ENCODE data around the gene SLC35F3.

The SLC35F3 gene

DNA sequence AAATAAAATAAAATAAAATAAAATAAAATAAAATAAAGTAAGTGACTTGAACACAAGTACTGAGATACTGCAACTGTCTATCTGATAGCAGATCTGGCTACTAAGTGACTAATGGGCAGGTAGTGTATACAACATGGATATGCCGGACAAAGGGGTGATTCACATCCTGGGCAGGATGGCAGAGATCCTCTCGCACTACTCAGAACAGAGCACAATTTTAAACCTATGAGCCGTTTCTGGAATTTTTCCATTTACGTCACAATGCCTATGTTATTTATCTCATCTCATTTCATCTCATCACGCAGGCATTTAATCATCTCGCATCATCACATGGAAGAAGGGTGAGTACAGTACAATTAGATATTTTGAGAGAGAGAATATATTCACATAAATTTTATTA, 235.5 kb downstream of the SLC35F3 start:
- no peak overlapping the region for H3K18ac ChIP-seq (ENCODE audit: low read length)
- no peak overlapping the region for H3K4me2 ChIP-seq (ENCODE audit: insufficient read depth, low read length, poor library complexity, severe bottlenecking)
- no CpG with 5 or more reads among the region's 6 CpGs for WGBS, 2 donors (ENCODE audit: extremely low coverage in 2 of 2, insufficient read length in 2 of 2, insufficient replicate concordance in 1 of 2)
- H2AFZ ChIP-seq (ENCODE audit: low read length) = no peak overlapping the region
- no peak overlapping the region for H3K23ac ChIP-seq (ENCODE audit: low read depth, low read length, poor library complexity)
- no peak overlapping the region for H3K4me3 ChIP-seq (ENCODE audit: low read length in 2 of 2)
- no peaks in the 10 kb centered on the region for H3K9me3 ChIP-seq (replicated peaks in 1 of 2; ENCODE audit: control insufficient read depth in 2 of 2, insufficient read depth in 1 of 2, low read depth in 1 of 2, low read length in 2 of 2)
- no peak overlapping the region for H3K9ac ChIP-seq (ENCODE audit: low read depth, low read length, poor library complexity)
- H3K14ac ChIP-seq (ENCODE audit: low read length) = no peak overlapping the region
- H2AK5ac ChIP-seq (ENCODE audit: low read depth, low read length) = no peak overlapping the region
- no peak overlapping the region for H2BK5ac ChIP-seq (ENCODE audit: low read length)
- H2BK12ac ChIP-seq (ENCODE audit: low read length) = no peak overlapping the region
- DNase-seq (ENCODE audit: low spot score) = no peak
- no peaks in the 10 kb centered on the region for H3K27me3 ChIP-seq (ENCODE audit: control insufficient read depth in 3 of 3, insufficient read depth in 3 of 3, low read depth in 1 of 3, low read length in 3 of 3)
- H3K4me1 ChIP-seq (ENCODE audit: control insufficient read depth in 2 of 2, insufficient read depth in 1 of 2, low read depth in 1 of 2, low read length in 2 of 2) = no peaks in the 10 kb centered on the region
- H4K91ac ChIP-seq (ENCODE audit: low read depth, low read length, poor library complexity) = no peak overlapping the region
- H3K27ac ChIP-seq (replicated peaks; ENCODE audit: low read length) = no peak overlapping the region
- H4K8ac ChIP-seq (ENCODE audit: low read depth, low read length) = no peak overlapping the region
- no peak overlapping the region for H2BK120ac ChIP-seq (ENCODE audit: low read depth, low read length)
- H3K79me1 ChIP-seq (ENCODE audit: low read depth, low read length) = no peaks in the 10 kb centered on the region
- no peak overlapping the region for H3K4ac ChIP-seq (ENCODE audit: low read length)
- no peaks in the 10 kb centered on the region for H3K36me3 ChIP-seq (replicated peaks in 1 of 2; ENCODE audit: control insufficient read depth in 2 of 2, insufficient read depth in 2 of 2, low read length in 2 of 2)
- no peak overlapping the region for H2BK15ac ChIP-seq (ENCODE audit: low read length)

DNA sequence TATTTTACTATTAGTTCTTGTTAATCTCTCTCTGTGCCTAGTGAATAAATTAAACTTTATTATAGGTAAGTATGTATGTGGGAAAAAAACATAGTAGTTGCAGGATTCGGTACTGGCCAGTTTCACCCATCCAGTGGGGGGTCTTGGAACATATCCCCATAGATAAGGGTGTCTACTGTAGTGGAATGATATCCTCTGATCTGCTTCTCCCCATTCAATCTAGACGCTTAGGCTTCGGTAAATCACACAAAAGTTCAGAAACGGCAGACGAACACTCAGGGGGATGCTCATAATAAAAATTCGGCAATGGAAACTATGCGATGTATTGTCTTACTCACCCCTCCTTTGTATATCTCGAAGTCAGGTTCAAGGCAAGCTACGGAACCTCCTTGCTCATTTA, 235.9 kb downstream of the SLC35F3 start:
- Histone ChIP-seq H3K4me2 (ENCODE audit: insufficient read depth, low read length, poor library complexity, severe bottlenecking) (no peak overlapping the region), H2BK5ac (ENCODE audit: low read length) (no peak overlapping the region), H4K8ac (ENCODE audit: low read depth, low read length) (no peak overlapping the region), H3K18ac (ENCODE audit: low read length) (no peak overlapping the region), H2BK12ac (ENCODE audit: low read length) (no peak overlapping the region), H3K27ac (replicated peaks; ENCODE audit: low read length) (no peak overlapping the region), H3K4me3 (ENCODE audit: low read length in 2 of 2) (no peak overlapping the region), H2BK15ac (ENCODE audit: low read length) (no peak overlapping the region), H3K9me3 (replicated peaks in 1 of 2; ENCODE audit: control insufficient read depth in 2 of 2, insufficient read depth in 1 of 2, low read depth in 1 of 2, low read length in 2 of 2) (no peaks in the 10 kb centered on the region), H3K9ac (ENCODE audit: low read depth, low read length, poor library complexity) (no peak overlapping the region), H3K79me1 (ENCODE audit: low read depth, low read length) (no peaks in the 10 kb centered on the region), H2AFZ (ENCODE audit: low read length) (no peak overlapping the region), H2BK120ac (ENCODE audit: low read depth, low read length) (no peak overlapping the region), H3K27me3 (ENCODE audit: control insufficient read depth in 3 of 3, insufficient read depth in 3 of 3, low read depth in 1 of 3, low read length in 3 of 3) (no peaks in the 10 kb centered on the region), H3K4ac (ENCODE audit: low read length) (no peak overlapping the region), H4K91ac (ENCODE audit: low read depth, low read length, poor library complexity) (no peak overlapping the region), H3K14ac (ENCODE audit: low read length) (no peak overlapping the region), H3K23ac (ENCODE audit: low read depth, low read length, poor library complexity) (no peak overlapping the region), H3K4me1 (ENCODE audit: control insufficient read depth in 2 of 2, insufficient read depth in 1 of 2, low read depth in 1 of 2, low read length in 2 of 2) (no peaks in the 10 kb centered on the region), H3K36me3 (replicated peaks in 1 of 2; ENCODE audit: control insufficient read depth in 2 of 2, insufficient read depth in 2 of 2, low read length in 2 of 2) (no peaks in the 10 kb centered on the region), H2AK5ac (ENCODE audit: low read depth, low read length) (no peak overlapping the region)
- DNase-seq (ENCODE audit: low spot score) = no peak
- no CpG with 5 or more reads among the region's 9 CpGs for WGBS, 2 donors (ENCODE audit: extremely low coverage in 2 of 2, insufficient read length in 2 of 2, insufficient replicate concordance in 1 of 2)

DNA sequence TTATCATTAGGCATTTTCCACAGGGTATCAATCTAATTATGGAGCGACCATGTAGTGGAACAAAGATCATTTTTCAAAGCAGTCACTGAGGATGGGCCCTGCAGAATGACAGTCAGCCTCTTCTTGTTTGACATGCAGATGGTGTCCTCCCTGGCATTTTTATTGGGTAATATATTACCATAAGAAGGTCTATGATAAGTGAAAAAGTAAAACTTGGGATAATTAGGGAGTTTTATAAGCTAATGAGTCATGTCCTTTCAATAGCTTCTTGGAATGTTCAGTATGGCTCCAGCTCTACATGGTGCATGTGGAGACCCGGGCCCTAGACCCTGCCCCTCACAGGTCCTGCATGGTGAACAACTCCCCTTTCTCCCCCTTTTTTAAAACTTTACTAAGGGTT, 236.5 kb downstream of the SLC35F3 start:
- H4K8ac ChIP-seq (ENCODE audit: low read depth, low read length) = no peak overlapping the region
- no peak overlapping the region for H3K14ac ChIP-seq (ENCODE audit: low read length)
- no peak overlapping the region for H4K91ac ChIP-seq (ENCODE audit: low read depth, low read length, poor library complexity)
- H3K4me2 ChIP-seq (ENCODE audit: insufficient read depth, low read length, poor library complexity, severe bottlenecking) = no peak overlapping the region
- no peak for DNase-seq (ENCODE audit: low spot score)
- H2BK12ac ChIP-seq (ENCODE audit: low read length) = no peak overlapping the region
- H3K23ac ChIP-seq (ENCODE audit: low read depth, low read length, poor library complexity) = no peak overlapping the region
- no peaks in the 10 kb centered on the region for H3K4me1 ChIP-seq (ENCODE audit: control insufficient read depth in 2 of 2, insufficient read depth in 1 of 2, low read depth in 1 of 2, low read length in 2 of 2)
- H3K4me3 ChIP-seq (ENCODE audit: low read length in 2 of 2) = no peak overlapping the region
- H2BK5ac ChIP-seq (ENCODE audit: low read length) = no peak overlapping the region
- no peak overlapping the region for H2BK15ac ChIP-seq (ENCODE audit: low read length)
- no peaks in the 10 kb centered on the region for H3K36me3 ChIP-seq (replicated peaks in 1 of 2; ENCODE audit: control insufficient read depth in 2 of 2, insufficient read depth in 2 of 2, low read length in 2 of 2)
- no peaks in the 10 kb centered on the region for H3K27me3 ChIP-seq (ENCODE audit: control insufficient read depth in 3 of 3, insufficient read depth in 3 of 3, low read depth in 1 of 3, low read length in 3 of 3)
- no peak overlapping the region for H2BK120ac ChIP-seq (ENCODE audit: low read depth, low read length)
- no CpG with 5 or more reads among the region's 2 CpGs for WGBS, 2 donors (ENCODE audit: extremely low coverage in 2 of 2, insufficient read length in 2 of 2, insufficient replicate concordance in 1 of 2)
- H2AK5ac ChIP-seq (ENCODE audit: low read depth, low read length) = no peak overlapping the region
- no peak overlapping the region for H2AFZ ChIP-seq (ENCODE audit: low read length)
- no peak overlapping the region for H3K4ac ChIP-seq (ENCODE audit: low read length)
- no peak overlapping the region for H3K18ac ChIP-seq (ENCODE audit: low read length)
- no peaks in the 10 kb centered on the region for H3K9me3 ChIP-seq (replicated peaks in 1 of 2; ENCODE audit: control insufficient read depth in 2 of 2, insufficient read depth in 1 of 2, low read depth in 1 of 2, low read length in 2 of 2)
- H3K27ac ChIP-seq (replicated peaks; ENCODE audit: low read length) = no peak overlapping the region
- no peak overlapping the region for H3K9ac ChIP-seq (ENCODE audit: low read depth, low read length, poor library complexity)
- H3K79me1 ChIP-seq (ENCODE audit: low read depth, low read length) = no peaks in the 10 kb centered on the region

DNA sequence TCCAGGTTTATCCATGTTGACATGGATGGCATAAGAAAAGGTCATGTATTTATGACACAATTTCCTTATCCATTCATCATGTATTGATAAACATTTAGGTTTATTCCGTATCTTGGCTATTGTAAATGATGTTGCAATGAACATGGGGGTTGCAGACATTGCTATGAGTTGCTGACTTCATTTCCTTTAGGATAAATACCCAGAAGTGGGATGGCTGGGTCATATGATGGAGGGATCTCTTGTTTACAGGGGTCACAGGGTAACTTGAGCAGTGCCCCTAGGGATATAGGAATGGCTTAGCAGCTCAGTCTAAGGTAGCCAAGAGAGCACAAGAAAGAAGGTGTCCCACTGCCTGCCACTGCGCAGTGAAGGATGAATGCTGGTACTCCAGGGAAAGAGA, 239.2 kb downstream of the SLC35F3 start:
- no peak overlapping the region for H3K9ac ChIP-seq (ENCODE audit: low read depth, low read length, poor library complexity)
- H4K91ac ChIP-seq (ENCODE audit: low read depth, low read length, poor library complexity) = no peak overlapping the region
- no peaks in the 10 kb centered on the region for H3K4me1 ChIP-seq (ENCODE audit: control insufficient read depth in 2 of 2, insufficient read depth in 1 of 2, low read depth in 1 of 2, low read length in 2 of 2)
- no peak overlapping the region for H3K4me3 ChIP-seq (ENCODE audit: low read length in 2 of 2)
- H3K23ac ChIP-seq (ENCODE audit: low read depth, low read length, poor library complexity) = no peak overlapping the region
- H3K18ac ChIP-seq (ENCODE audit: low read length) = no peak overlapping the region
- no peak overlapping the region for H3K4ac ChIP-seq (ENCODE audit: low read length)
- WGBS, 2 donors (ENCODE audit: extremely low coverage in 2 of 2, insufficient read length in 2 of 2, insufficient replicate concordance in 1 of 2) = no CpG with 5 or more reads among the region's 2 CpGs
- no peak overlapping the region for H3K27ac ChIP-seq (replicated peaks; ENCODE audit: low read length)
- DNase-seq (ENCODE audit: low spot score) = no peak
- H3K9me3 ChIP-seq (replicated peaks in 1 of 2; ENCODE audit: control insufficient read depth in 2 of 2, insufficient read depth in 1 of 2, low read depth in 1 of 2, low read length in 2 of 2) = no peaks in the 10 kb centered on the region
- H3K4me2 ChIP-seq (ENCODE audit: insufficient read depth, low read length, poor library complexity, severe bottlenecking) = no peak overlapping the region
- no peak overlapping the region for H4K8ac ChIP-seq (ENCODE audit: low read depth, low read length)
- no peak overlapping the region for H2AFZ ChIP-seq (ENCODE audit: low read length)
- H3K27me3 ChIP-seq (ENCODE audit: control insufficient read depth in 3 of 3, insufficient read depth in 3 of 3, low read depth in 1 of 3, low read length in 3 of 3) = no peaks in the 10 kb centered on the region
- no peak overlapping the region for H2BK15ac ChIP-seq (ENCODE audit: low read length)
- no peak overlapping the region for H2AK5ac ChIP-seq (ENCODE audit: low read depth, low read length)
- no peaks in the 10 kb centered on the region for H3K79me1 ChIP-seq (ENCODE audit: low read depth, low read length)
- H2BK120ac ChIP-seq (ENCODE audit: low read depth, low read length) = no peak overlapping the region
- H2BK5ac ChIP-seq (ENCODE audit: low read length) = no peak overlapping the region
- H3K36me3 ChIP-seq (replicated peaks in 1 of 2; ENCODE audit: control insufficient read depth in 2 of 2, insufficient read depth in 2 of 2, low read length in 2 of 2) = no peaks in the 10 kb centered on the region
- H3K14ac ChIP-seq (ENCODE audit: low read length) = no peak overlapping the region
- no peak overlapping the region for H2BK12ac ChIP-seq (ENCODE audit: low read length)

Data from neuronal stem cell (in vitro differentiated cells).